ENCODE measurements around the gene OSGIN1.

The OSGIN1 gene

DNA sequence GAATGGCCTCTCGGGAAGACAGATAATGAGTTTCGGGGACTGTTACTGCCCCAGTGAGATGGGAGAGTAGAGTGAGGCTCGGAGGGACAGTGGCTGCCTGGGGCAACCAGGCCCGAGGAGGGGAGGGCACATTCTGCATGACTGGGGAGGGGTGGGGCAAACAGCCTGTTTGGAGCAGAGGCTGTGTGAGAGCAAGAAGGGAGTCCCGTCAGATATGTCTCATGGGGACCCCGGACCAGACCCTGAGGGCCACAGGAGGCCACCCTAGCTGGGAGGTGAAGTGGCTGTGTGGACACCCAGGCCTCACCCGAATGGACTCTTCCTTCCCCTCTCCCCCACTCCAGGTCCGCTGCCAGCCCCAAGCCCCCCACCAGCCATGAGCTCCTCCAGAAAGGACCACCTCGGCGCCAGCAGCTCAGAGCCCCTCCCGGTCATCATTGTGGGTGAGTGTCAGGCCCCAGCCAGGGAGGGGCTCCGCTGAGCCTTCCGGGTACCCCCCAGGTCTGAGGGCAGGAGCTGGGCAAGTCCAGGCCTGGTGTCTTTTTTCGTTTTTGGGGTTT lies 4.3 kb downstream of the OSGIN1 start:
- DNase-seq (ENCODE audit: low spot score): no peak

DNA sequence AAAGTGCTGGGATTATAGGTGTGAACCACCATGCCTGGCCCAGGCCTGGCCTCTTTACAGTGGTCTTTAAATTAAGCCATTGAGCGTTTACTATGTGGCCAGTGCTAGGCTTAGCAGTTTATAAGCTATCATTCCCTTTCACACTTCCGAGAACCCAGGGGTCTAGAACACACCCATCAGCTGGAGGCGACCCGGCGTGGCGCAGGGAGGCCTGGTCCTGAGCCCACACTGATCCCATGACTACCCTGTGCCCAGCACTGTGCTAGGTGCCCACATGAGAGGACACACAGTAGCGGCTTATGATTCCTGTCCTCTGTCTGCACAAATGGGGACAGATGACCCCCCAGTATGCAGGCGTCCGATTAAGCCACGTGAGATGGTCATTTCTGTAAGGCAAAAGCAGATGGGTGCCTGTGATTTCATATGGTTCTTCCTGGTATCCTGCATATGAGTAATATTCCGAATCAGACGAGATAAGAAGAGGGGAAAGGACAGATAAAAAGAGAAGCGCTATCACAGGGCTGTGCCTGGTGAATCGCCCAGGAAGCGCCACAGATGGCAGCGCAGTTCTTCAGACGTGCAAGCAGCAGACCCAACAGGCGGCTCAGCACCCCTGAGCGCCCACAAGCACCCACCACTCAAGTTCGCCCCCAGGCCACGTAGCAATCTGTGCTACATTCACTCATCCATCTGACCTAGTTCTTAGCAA lies 5.3 kb downstream of the OSGIN1 start:
- DNase-seq (ENCODE audit: low spot score): no peak

DNA sequence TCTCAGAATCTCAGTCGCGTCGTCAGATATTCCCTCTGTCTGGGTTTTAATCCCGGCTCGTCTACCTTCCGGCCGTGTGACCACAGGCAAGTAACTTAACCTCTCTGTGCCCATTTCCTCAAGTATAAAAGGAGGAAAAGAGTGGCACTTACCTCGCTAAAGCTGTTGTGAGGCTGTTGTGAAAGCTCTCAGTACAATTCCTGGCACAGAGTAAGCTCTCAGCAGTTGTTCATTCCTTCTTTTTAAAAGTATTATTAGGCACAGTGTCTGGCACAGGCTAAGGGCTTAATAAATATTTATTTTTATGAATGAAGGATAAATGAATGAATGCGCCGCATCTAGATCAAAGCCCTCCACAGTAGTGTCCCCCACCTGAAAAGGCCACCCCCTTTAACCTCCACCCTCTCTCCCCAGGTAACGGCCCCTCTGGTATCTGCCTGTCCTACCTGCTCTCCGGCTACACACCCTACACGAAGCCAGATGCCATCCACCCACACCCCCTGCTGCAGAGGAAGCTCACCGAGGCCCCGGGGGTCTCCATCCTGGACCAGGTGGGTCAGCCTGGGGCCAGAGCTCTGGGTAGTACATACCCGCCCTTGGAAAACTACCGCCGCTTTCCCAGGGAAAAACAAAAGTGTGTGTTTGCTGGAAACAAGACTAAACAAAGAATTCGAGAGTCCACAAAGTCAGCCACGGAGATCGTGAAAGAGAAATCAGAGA lies 6.0 kb downstream of the OSGIN1 start:
- no peak for DNase-seq (ENCODE audit: low spot score)

DNA sequence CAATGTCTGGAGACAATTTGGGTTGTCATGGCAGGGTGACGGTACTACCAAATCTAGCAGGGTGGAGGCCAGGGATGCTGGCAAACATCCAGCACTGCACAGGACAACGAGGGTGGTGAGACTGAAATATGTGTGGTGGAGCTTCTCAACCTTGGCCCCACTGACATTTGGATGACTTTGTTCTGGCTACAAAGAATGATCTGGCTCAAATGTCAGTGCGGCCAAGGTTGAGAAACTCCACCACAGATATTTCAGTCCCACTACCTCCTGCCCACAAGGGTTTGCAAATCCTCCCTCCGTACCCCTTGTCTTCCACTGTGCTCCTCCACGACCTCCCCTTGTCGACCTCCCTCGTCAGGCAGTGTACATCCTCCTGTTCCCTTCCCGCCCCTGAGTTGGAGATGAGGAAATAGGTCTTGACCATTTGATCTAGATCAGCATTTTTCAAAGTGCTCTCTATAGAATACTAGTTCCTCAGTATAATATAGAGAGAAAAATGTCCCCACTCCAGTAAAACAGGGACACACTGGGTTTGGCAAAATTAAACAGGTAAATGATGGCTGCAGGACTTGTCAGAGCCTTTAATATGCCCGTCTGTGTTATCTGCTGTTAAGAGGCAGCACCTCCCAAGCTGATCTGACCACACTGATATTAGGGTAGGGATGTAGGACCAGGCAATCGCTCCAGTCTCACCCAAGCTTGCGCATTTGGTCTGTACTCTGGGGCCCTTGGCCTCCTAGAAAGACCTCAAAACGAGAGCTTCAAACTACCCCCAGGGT lies 6.8 kb downstream of the OSGIN1 start:
- no peak for DNase-seq (ENCODE audit: low spot score)

DNA sequence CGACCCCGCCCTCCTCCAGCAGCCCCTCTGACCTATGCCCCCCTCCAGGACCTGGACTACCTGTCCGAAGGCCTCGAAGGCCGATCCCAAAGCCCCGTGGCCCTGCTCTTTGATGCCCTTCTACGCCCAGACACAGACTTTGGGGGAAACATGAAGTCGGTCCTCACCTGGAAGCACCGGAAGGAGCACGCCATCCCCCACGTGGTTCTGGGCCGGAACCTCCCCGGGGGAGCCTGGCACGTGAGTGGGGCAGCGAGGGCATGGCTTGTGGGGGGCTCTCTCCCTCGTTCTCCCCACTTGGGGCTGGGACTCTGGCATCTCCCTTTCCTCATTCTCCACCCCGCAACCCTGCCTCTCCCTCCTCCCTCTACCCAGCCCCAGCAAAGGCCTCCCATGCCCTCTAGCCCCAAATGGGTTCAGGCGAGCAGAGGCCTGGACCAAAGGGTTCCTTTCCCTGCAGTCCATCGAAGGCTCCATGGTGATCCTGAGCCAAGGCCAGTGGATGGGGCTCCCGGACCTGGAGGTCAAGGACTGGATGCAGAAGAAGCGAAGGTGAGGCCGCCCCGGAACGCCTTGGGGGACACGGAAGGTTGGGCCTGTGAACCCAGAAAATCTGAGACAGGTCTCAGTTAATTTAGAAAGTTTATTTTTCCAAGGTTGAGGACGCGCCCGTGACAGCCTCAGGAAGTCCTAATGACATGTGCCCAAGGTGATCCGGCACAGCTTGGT lies 7.6 kb downstream of the OSGIN1 start:
- no peak for DNase-seq (ENCODE audit: low spot score)

DNA sequence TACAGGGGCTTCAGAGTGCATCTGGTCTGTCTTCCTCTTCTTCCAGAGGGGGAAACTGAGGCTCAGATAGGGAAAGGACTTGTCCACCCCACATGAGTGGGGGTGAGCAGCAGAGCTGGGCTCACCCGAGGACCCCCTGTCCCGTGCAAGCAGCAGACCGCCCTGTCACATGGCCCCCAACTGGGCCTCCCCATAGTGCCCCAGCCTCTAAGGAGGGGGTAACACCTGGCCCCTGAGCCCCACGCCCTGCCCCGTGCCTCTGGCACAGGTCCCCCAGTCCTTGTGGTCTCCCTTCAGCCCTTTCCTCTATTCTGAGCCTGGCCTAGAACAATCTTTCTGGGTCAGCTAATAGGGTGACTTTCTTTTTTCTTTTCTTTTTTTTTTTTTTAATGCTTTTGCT lies 8.6 kb downstream of the OSGIN1 start:
- DNase-seq (ENCODE audit: low spot score): no peak

DNA sequence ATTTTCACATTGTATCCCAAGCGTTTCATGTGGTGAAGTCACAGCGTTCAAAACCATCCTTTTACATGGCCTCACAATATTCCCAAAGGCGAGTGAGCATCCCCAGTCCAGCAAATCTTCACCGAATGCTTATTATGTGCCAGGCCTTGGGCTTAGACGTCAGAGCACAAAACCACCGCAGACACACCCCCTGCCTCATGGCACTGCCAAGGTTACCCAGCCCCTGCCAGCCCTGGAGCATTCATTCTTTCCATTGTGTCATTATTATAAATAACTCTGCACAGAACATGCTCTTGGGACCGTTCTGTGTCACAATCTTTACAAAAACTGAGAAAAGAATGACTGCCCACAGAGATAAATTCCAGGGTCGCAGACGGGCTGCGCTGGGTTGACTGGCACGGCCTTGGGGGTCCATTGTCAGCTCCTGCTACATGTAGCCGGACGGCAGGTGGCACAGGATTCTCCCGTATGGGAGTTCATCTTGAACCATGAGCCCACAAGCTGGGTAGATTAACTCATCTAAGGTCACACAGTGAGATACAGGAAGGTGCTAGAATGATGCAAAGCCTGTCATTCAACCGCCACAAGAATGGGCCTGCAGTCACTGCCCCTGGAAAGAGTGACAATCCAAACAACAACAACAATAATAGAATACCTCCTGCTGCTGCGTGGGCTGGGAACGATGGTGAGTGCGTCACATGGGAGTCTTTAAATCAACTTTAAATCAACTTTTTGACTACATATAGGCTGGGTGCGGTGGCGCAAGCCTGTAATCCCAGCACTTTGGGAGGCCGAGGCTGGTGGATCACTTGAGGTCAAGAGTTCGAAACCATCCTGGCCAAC lies 10.5 kb downstream of the OSGIN1 start:
- DNase-seq (ENCODE audit: low spot score): no peak

DNA sequence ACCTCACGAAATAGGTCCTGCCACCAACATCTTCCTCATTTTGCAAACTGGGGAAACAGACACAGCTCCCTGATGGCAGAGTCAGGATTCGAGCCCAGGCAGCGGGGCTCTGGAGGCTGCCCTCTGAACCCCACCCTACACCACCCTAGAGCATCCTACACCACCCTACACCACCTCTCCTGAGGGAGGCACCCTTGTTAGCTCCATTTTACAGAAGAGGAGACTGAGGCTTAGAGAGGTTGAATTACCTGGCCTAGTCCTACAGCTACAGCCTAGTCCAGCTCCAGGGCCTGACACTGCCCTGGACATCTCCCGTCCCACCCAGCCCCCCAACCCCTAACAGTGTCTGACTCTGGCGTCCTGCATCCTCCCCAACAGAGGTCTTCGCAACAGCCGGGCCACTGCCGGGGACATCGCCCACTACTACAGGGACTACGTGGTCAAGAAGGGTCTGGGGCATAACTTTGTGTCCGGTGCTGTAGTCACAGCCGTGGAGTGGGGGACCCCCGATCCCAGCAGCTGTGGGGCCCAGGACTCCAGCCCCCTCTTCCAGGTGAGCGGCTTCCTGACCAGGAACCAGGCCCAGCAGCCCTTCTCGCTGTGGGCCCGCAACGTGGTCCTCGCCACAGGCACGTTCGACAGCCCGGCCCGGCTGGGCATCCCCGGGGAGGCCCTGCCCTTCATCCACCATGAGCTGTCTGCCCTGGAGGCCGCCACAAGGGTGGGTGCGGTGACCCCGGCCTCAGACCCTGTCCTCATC lies 11.8 kb downstream of the OSGIN1 start:
- DNase-seq (ENCODE audit: low spot score): no peak

DNA sequence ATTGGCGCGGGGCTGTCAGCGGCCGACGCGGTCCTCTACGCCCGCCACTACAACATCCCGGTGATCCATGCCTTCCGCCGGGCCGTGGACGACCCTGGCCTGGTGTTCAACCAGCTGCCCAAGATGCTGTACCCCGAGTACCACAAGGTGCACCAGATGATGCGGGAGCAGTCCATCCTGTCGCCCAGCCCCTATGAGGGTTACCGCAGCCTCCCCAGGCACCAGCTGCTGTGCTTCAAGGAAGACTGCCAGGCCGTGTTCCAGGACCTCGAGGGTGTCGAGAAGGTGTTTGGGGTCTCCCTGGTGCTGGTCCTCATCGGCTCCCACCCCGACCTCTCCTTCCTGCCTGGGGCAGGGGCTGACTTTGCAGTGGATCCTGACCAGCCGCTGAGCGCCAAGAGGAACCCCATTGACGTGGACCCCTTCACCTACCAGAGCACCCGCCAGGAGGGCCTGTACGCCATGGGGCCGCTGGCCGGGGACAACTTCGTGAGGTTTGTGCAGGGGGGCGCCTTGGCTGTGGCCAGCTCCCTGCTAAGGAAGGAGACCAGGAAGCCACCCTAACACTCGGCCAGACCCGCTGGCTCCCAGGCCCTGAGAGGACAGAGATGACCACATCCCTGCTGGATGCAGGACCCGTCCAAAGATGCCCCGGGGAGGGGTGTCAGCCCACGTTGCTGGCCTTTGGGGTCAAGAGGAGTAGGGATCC lies 12.6 kb downstream of the OSGIN1 start:
- no peak for DNase-seq (ENCODE audit: low spot score)

DNA sequence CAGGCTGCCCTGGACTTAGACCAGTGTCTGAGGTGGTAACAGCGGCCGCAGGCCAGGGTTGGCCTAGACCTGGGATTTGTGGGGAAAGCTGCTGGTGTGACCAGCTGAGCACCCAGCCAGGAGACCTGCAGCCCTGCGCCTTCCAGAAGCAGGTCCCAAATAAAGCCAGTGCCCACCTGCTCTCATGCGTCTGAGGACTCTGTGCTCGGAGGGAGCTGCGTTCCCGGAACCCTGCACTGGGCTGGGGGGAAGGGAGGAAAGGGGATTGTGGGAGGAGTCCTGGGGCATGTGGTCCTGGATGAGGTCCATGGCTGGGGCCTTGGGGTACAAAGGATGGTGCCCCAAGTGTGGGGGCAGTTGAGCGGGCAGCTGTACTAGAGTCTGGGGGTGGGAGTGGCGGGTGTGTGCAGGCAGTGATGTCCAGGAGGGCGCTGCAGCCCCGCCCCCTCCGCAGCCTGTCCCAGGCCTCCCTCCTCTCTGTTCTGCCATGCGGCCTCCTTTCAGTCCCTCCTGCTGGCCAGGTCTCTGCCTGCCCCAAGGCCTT lies 13.2 kb downstream of the OSGIN1 start:
- DNase-seq (ENCODE audit: low spot score): no peak

DNA sequence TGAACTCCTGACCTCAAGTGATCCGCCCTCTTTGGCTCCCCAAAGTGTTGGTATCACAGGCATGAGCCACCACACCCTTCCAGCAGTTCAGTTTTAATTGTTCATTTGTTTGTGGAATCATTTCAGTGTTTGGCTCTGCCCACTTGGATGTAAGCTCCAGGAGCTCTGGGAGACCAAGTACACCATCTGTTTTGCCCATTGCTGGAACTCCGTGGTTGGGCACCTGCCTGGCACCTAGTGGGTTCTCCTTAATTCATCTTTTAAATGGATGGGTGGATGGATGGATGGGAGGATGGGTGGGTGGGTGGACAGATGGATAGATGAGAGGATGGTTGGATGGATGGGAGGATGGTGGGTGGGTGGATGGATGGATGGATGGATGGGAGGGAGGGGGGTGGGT lies 14.1 kb downstream of the OSGIN1 start:
- no peak for DNase-seq (ENCODE audit: low spot score)

DNA sequence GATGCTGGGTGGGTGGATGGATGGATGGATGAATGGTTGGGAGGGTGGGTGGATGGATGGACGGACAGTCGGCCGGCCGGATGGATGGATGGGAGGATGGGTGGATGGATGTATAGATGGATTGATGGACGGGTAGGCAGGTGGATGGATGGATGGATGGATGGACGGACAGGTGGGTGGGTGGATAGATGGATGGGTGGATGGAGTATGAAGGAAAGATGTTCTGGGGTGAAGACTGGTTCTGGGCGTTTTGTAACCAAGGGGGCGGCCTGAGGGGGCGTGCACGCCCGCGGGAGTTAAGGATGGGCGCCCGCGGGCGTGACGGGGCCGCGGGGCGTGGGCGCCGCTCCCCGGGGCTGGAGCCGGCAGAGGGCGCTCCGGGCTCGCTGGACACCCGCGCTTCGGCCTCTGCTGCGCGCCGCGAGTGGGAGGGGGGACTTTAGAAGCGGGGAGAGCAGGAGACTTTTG lies 14.8 kb downstream of the OSGIN1 start, which contains the start of gene NECAB2:
NECAB2 (plus strand) TSS at position 407 of the 468 bp plus-strand sequence. CDS start 405 bp downstream, outside the sequence.
- DNase-seq (ENCODE audit: low spot score): peak; percentile 92

DNA sequence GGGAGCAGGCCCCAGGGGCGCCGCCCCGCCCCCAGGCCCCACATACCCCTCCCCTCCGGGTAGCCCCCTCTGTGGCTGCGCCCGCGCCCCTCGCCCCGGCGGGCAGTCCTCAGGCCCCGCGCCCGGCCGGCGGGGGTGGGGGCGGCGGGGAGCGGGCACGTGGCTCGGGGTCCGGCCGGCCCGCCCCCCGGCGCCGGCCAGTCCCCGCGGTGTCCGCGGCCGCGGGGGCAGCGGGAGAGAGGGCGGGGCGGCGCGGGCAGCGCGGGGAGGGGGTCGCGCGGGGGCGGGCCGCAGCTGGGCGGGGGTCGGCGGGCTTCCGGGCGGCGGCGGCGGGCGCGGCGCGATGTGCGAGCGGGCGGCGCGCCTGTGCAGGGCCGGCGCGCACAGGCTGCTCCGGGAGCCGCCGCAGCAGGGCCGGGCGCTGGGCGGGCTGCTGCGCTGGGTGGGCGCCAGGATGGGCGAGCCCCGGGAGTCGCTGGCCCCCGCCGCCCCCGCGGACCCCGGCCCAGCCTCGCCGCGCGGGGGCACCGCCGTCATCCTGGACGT lies 15.3 kb downstream of the OSGIN1 start:
- peak; percentile 81 for DNase-seq (ENCODE audit: low spot score)

DNA sequence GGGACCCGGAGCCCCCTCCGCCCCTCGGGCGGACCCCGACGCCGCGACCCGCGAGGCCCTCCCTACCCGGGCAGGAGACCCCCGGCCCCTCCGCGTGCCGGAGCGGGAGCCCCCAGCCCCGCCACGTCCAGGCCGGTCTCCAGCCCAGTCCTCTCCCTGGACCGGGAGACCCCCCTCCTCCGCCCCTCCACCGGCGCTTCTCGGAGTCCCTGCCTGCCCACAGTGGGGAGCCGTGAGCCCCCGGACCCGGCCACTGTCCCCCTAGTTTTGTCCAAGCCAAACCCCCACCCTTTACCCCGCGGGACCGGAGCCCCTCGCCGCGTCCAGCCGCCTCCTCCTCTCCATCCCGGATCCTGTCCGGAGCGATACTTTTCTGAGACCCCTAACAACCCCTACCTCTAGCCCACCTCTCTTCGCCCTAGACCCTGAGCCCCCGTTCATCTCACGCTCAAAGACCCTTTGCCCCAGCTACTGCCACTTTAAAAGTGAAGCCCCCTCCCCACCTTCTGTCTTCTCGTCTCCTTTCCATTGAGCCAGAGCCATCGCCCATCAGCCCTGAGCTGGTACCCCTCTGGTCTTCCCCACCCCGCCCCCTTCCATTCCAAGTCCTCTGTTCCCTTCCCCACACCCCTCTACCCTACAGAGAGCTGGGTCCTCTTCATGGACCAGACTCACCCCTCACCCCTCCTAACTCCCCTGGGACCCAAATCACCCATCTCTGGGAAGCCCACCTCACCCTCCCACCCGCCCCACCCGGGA lies 16.0 kb downstream of the OSGIN1 start:
- DNase-seq (ENCODE audit: low spot score): peak; percentile 47

DNA sequence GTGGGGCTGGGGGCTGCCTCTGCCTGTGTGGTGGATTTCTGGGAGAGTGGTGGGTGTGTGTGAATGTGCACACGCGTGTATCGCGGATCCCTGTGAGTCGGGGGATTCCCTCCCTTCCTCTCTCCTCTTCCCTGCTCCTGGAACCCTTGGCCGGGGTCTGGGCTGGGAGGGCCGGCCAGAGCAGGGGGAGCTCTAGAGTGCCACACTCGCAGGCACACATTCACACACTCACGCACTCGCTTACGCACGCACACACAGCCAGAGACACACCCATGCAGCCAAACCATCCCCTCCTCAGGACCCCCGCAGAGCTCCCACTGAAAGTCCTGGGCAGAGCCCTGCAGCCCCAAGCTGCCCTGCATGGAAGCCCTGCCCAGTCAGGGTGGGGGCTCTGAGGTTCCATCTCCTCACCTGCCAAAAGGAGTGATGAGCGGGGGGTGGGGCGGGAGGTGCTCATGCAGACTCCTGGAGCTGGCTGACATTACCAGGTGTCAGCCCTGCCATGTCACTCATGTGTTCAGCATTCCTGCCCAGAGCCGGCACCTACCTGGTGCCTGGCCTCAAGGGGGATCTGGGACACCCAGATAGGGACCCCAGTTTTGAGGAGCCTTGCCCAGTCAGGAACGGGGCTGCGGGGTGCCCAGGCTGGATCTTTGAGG lies 16.9 kb downstream of the OSGIN1 start:
- DNase-seq (ENCODE audit: low spot score): no peak

DNA sequence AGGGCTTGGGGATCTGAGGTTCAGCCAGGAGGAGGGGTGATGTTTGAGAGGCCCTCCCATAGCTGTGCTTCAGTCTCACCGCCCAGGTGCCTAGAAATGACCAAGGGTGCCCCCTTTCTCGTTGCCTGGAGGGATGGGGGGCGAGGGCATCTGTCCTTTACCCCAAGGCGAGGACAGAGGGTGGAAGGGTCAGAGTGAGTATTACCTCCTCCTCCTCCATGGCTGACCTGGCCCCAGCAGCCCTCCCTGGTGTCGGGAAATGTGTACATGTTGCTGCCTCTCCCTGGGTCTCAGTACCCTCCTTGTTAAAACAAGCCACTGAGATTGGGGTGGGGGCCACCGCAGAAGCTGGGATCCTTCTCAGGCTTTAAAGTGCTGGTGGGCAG lies 17.4 kb downstream of the OSGIN1 start:
- no peak for DNase-seq (ENCODE audit: low spot score)

Measured in iPS-NIHi11 (cell line).